Esophagus muscularis mucosa (tissue), 4 donors: ENCODE measurements around the gene DPEP1.

Source experiments
- EP300 ChIP-seq: sonication (generic); formaldehyde crosslinking; IDR thresholded peaks from one replicate; pipeline ENCODE4 v1.6.1; 2017; ENCODE audit warnings: antibody characterized with exemption
- POLR2A ChIP-seq: fragments of 450-650 bp; IDR thresholded peaks from one replicate; pipeline ENCODE4 v1.6.1; 2017; ENCODE audit warnings: antibody characterized with exemption, moderate library complexity, mild to moderate bottlenecking, low read depth
- TF ChIP-seq, protein P1 (sequence below), 3 experiments: fragments of 200-600 bp in 2 of 3; fragments of 450-650 bp in 1 of 3; sonication (generic) in 2 of 3; IDR thresholded peaks; one replicate each; pipeline ENCODE4 v1.5.1; 2017 to 2019; ENCODE audit warnings: antibody characterized with exemption in 3 of 3, mild to moderate bottlenecking in 2 of 3, moderate library complexity in 1 of 3

DNA sequence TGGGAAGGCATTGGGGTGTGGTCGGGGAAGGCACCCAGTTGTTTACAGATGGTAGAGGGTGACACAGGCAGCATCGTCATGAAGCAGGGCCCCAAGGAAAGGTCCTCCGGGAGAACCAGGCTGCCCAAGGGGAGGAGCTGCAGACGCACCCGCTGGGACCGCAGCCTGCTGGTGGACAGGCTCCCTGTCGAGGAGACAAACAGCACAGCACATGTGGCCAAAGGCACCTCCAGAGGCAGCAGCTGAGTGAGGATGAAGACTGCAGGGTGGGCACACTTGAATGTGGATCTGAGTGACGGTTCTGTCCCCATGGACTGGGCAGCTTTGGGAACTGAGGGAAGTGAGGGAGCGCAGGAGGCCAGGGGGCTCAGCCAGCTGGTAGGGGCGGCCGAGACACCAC is 31.7 kb downstream of the DPEP1 start:
- TF ChIP-seq, protein P1, sequence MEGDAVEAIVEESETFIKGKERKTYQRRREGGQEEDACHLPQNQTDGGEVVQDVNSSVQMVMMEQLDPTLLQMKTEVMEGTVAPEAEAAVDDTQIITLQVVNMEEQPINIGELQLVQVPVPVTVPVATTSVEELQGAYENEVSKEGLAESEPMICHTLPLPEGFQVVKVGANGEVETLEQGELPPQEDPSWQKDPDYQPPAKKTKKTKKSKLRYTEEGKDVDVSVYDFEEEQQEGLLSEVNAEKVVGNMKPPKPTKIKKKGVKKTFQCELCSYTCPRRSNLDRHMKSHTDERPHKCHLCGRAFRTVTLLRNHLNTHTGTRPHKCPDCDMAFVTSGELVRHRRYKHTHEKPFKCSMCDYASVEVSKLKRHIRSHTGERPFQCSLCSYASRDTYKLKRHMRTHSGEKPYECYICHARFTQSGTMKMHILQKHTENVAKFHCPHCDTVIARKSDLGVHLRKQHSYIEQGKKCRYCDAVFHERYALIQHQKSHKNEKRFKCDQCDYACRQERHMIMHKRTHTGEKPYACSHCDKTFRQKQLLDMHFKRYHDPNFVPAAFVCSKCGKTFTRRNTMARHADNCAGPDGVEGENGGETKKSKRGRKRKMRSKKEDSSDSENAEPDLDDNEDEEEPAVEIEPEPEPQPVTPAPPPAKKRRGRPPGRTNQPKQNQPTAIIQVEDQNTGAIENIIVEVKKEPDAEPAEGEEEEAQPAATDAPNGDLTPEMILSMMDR (IDR thresholded peaks at IDR 0.05), result no peak
- TF ChIP-seq POLR2A, result no peak
- TF ChIP-seq EP300, result no peak
